Mesendoderm (in vitro differentiated cells): ENCODE measurements around the gene PIK3R4.

Source experiments
- DNase-seq: peaks from one replicate; pipeline ENCODE4 v3.0.0; 2013
- H2AK5ac ChIP-seq: 2 replicates; pipeline ENCODE4 v1.6.1; 2013; ENCODE audit warnings: low read length, inconsistent platforms
- H2BK120ac ChIP-seq: 2 replicates; pipeline ENCODE4 v1.6.1; 2013; ENCODE audit warnings: low read depth, mild to moderate bottlenecking, low read length, moderate library complexity, mixed read lengths
- H2BK15ac ChIP-seq: replicated peaks from 2 replicates; pipeline ENCODE4 v1.6.1; 2013; ENCODE audit warnings: low read depth, mild to moderate bottlenecking, moderate library complexity
- H2BK5ac ChIP-seq: 2 replicates; pipeline ENCODE4 v1.6.1; 2013; ENCODE audit warnings: low read length, inconsistent platforms
- H3K18ac ChIP-seq: 2 replicates; pipeline ENCODE4 v1.6.1; 2013; ENCODE audit warnings: mild to moderate bottlenecking, low read length, mixed read lengths
- H3K23ac ChIP-seq: one replicate; pipeline ENCODE4 v1.6.1; 2013; ENCODE audit warnings: low read length
- H3K27ac ChIP-seq: 2 replicates; pipeline ENCODE4 v1.5.1; 2013; ENCODE audit warnings: low read depth, mild to moderate bottlenecking, inconsistent platforms, low read length, moderate library complexity
- H3K27me3 ChIP-seq: 2 replicates; pipeline ENCODE4 v1.6.1; 2013; ENCODE audit warnings: low read length, control low read depth, mild to moderate bottlenecking, inconsistent platforms; ENCODE audit not compliant: insufficient read depth, poor library complexity
- H3K36me3 ChIP-seq: 2 replicates; pipeline ENCODE4 v1.6.1; 2013; ENCODE audit warnings: low read length, inconsistent platforms; ENCODE audit not compliant: control insufficient read depth, insufficient read depth
- H3K4ac ChIP-seq: one replicate; pipeline ENCODE4 v1.6.1; 2013; ENCODE audit warnings: low read depth, mild to moderate bottlenecking, low read length, moderate library complexity
- H3K4me1 ChIP-seq: 2 replicates; pipeline ENCODE4 v1.6.1; 2013; ENCODE audit warnings: low read depth, low read length, inconsistent platforms; ENCODE audit not compliant: control insufficient read depth
- H3K4me2 ChIP-seq: 2 replicates; pipeline ENCODE4 v1.6.1; 2013; ENCODE audit warnings: low read length
- H3K4me3 ChIP-seq: 2 replicates; pipeline ENCODE4 v1.5.1; 2013; ENCODE audit warnings: mild to moderate bottlenecking, low read length
- H3K56ac ChIP-seq: one replicate; pipeline ENCODE4 v1.6.1; 2013; ENCODE audit warnings: low read length
- H3K79me1 ChIP-seq: 2 replicates; pipeline ENCODE4 v1.6.1; 2013; ENCODE audit warnings: low read length, inconsistent platforms
- H3K79me2 ChIP-seq: 2 replicates; pipeline ENCODE4 v1.6.1; 2013; ENCODE audit warnings: mild to moderate bottlenecking, low read length; ENCODE audit not compliant: control insufficient read depth, insufficient read depth
- H3K9ac ChIP-seq: 2 replicates; pipeline ENCODE4 v1.6.1; 2013; ENCODE audit warnings: low read length, inconsistent platforms
- H4K5ac ChIP-seq: one replicate; pipeline ENCODE4 v1.6.1; 2013; ENCODE audit warnings: low read length
- H4K8ac ChIP-seq: one replicate; pipeline ENCODE4 v1.6.1; 2013; ENCODE audit warnings: low read depth, mild to moderate bottlenecking, control low read depth, low read length, moderate library complexity
- whole genome bisulfite sequencing: extraction: QIAGEN DNeasy Blood & Tissue Kit; methylation state at CpG from one replicate; pipeline ENCODE4 v1.1.7; 2013; ENCODE audit warnings: low lambda C conversion rate, missing lambda C conversion rate; ENCODE audit not compliant: insufficient coverage; ENCODE audit errors: extremely low coverage; 5-methylcytosine and 5-hydroxymethylcytosine counted together

Gene PIK3R4

DNA sequence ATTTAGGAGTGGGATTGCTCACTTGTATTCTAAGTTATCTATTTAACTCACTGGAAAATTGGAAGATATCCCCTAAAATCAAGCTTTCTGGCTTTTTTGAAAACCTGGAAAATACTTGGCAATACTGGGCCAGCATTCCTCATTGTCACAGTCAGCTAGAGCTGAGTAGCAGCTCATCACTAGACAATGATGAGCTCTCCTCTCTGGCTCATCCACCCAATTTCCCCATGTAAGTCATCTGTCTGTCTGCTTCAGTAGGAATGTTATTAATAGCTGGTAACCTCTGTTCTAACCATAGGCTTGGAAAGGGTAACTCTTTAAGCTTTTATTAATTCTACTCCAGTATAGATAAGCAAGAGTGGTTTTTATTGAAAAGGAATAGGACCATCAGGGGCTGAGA is 39.7 kb upstream of the PIK3R4 start:
- H3K4ac ChIP-seq = no peak overlapping the region
- H2BK5ac ChIP-seq = no peak overlapping the region
- H3K23ac ChIP-seq = no peak overlapping the region
- H3K27ac ChIP-seq = no peak overlapping the region
- no peaks in the 10 kb centered on the region for H3K27me3 ChIP-seq
- no peak overlapping the region for H2BK120ac ChIP-seq
- no peak overlapping the region for H3K4me2 ChIP-seq
- peaks cover 8% of the 10 kb centered on the region for H3K4me1 ChIP-seq
- no peak overlapping the region for H4K5ac ChIP-seq
- H2BK15ac ChIP-seq = no peak overlapping the region
- H3K36me3 ChIP-seq = no peaks in the 10 kb centered on the region
- H3K79me1 ChIP-seq = no peaks in the 10 kb centered on the region
- DNase-seq = no peak
- no peak overlapping the region for H3K18ac ChIP-seq
- H3K56ac ChIP-seq = no peak overlapping the region
- H3K79me2 ChIP-seq = no peaks in the 10 kb centered on the region
- no peak overlapping the region for H3K4me3 ChIP-seq
- H2AK5ac ChIP-seq = no peak overlapping the region
- no peak overlapping the region for H4K8ac ChIP-seq
- no peak overlapping the region for H3K9ac ChIP-seq

DNA sequence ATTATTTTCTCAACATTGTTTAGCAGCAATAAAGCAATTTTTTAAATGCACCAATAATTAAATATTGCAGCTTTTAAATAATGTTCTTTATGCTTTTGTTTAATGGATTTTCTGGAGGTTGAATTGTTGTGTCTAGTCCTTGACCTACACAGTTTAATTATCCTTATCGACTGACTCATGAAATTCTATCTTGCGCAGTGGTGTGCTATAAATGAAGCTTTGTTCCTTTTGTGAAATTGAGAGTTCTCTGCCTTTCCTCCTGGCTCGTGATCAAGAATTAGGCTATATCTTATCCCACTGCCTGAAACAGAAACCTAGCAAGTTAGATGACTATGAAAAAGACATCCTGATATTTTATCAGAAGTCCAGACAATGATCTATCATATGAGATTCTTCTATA is 37.0 kb upstream of the PIK3R4 start:
- Histone ChIP-seq H3K4me2 (no peak overlapping the region), H3K9ac (no peak overlapping the region), H2BK120ac (no peak overlapping the region), H3K18ac (no peak overlapping the region), H4K5ac (no peak overlapping the region), H3K4ac (no peak overlapping the region), H4K8ac (no peak overlapping the region), H3K4me3 (no peak overlapping the region), H2BK15ac (no peak overlapping the region), H3K23ac (no peak overlapping the region), H3K79me2 (no peaks in the 10 kb centered on the region), H3K79me1 (no peaks in the 10 kb centered on the region), H3K27me3 (no peaks in the 10 kb centered on the region), H3K4me1 (peaks cover 2% of the 10 kb centered on the region), H2AK5ac (no peak overlapping the region), H3K56ac (no peak overlapping the region), H3K27ac (no peak overlapping the region), H2BK5ac (no peak overlapping the region), H3K36me3 (no peaks in the 10 kb centered on the region)
- no CpG with 5 or more reads among the region's 3 CpGs for WGBS
- no peak for DNase-seq

DNA sequence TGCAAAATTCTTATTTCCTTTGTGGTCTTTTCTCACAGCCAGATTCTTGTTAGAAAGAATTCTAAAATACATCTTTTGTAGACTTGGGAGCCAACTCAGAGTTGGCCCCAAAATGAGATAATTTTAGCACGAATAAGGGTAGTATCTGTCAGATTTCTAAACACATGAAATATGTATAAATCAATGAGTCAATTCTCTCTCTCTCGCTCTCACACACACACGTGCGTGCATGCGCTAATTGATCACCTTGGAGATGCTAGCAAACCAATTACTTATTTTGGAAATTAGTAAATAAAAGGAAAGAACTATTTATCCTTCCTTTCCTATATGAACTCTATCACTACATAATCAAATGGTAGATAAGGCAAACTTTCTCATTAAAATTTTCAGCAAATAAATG is 32.9 kb upstream of the PIK3R4 start:
- no peak overlapping the region for H2AK5ac ChIP-seq
- no peaks in the 10 kb centered on the region for H3K79me1 ChIP-seq
- no peak overlapping the region for H3K4me3 ChIP-seq
- no peak for DNase-seq
- H3K27me3 ChIP-seq = no peaks in the 10 kb centered on the region
- no peak overlapping the region for H3K4me2 ChIP-seq
- no peak overlapping the region for H3K56ac ChIP-seq
- no peak overlapping the region for H3K4ac ChIP-seq
- no peaks in the 10 kb centered on the region for H3K36me3 ChIP-seq
- no peaks in the 10 kb centered on the region for H3K4me1 ChIP-seq
- WGBS = no CpG with 5 or more reads among the region's 5 CpGs
- H3K18ac ChIP-seq = no peak overlapping the region
- no peak overlapping the region for H2BK120ac ChIP-seq
- no peak overlapping the region for H3K23ac ChIP-seq
- H4K8ac ChIP-seq = no peak overlapping the region
- no peak overlapping the region for H2BK5ac ChIP-seq
- no peak overlapping the region for H2BK15ac ChIP-seq
- H3K27ac ChIP-seq = no peak overlapping the region
- H3K79me2 ChIP-seq = no peaks in the 10 kb centered on the region
- H4K5ac ChIP-seq = no peak overlapping the region
- H3K9ac ChIP-seq = no peak overlapping the region

DNA sequence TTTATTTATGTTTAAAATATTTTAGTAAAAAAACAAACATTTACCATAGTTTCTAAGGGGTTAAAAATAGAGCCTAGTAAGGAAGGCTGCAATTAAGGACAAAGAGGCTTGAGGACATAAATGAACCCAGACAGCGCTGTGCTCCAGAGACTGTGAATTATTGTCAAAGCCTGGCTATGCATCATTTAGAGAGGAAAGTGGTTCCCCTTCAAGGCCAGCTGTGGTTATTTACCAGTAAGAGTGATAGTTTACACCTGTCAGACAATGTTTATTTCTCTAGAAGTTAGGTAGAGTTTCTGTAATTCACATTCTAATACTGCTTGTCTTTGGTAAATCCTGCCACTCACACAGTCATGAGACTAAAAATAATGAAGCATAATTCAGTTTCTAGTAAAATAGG is 32.4 kb upstream of the PIK3R4 start:
- DNase-seq = no peak
- Histone ChIP-seq H2BK5ac (no peak overlapping the region), H4K8ac (no peak overlapping the region), H3K9ac (no peak overlapping the region), H3K36me3 (no peaks in the 10 kb centered on the region), H3K18ac (no peak overlapping the region), H3K4me1 (no peaks in the 10 kb centered on the region), H3K79me1 (no peaks in the 10 kb centered on the region), H3K27me3 (no peaks in the 10 kb centered on the region), H3K27ac (no peak overlapping the region), H3K4me3 (no peak overlapping the region), H3K79me2 (no peaks in the 10 kb centered on the region), H3K56ac (no peak overlapping the region), H3K23ac (no peak overlapping the region), H2BK120ac (no peak overlapping the region), H2BK15ac (no peak overlapping the region), H2AK5ac (no peak overlapping the region), H3K4ac (no peak overlapping the region), H3K4me2 (no peak overlapping the region), H4K5ac (no peak overlapping the region)
- WGBS = no CpG with 5 or more reads among the region's 1 CpG

DNA sequence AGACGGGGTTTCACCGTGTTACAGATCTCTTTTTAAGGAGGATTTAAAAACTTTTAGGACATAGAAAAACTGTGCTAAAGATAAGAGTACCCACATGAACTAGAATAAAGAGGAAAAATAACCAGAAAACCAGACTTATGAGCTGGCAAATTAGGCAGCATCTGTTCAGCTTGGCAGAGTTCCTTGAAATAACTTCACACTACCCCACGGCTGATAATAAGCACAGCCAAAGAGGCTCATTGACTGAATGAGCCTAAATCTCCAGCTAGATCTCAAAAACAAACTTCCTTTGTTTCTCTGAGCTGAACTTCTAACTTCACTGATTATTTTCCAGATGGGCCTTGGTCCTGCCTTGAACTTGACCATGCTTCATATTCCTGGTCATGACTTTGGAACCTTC is 26.7 kb upstream of the PIK3R4 start:
- Histone ChIP-seq H3K23ac (no peak overlapping the region), H3K56ac (no peak overlapping the region), H2BK15ac (no peak overlapping the region), H4K8ac (no peak overlapping the region), H3K4ac (no peak overlapping the region), H2AK5ac (no peak overlapping the region), H3K27ac (no peak overlapping the region), H3K4me3 (no peak overlapping the region), H2BK5ac (no peak overlapping the region), H3K4me2 (no peak overlapping the region), H3K79me2 (no peaks in the 10 kb centered on the region), H3K18ac (no peak overlapping the region), H3K9ac (no peak overlapping the region), H3K27me3 (no peaks in the 10 kb centered on the region), H2BK120ac (no peak overlapping the region), H4K5ac (no peak overlapping the region), H3K79me1 (no peaks in the 10 kb centered on the region), H3K4me1 (no peaks in the 10 kb centered on the region), H3K36me3 (no peaks in the 10 kb centered on the region)
- no CpG with 5 or more reads among the region's 3 CpGs for WGBS
- no peak for DNase-seq

DNA sequence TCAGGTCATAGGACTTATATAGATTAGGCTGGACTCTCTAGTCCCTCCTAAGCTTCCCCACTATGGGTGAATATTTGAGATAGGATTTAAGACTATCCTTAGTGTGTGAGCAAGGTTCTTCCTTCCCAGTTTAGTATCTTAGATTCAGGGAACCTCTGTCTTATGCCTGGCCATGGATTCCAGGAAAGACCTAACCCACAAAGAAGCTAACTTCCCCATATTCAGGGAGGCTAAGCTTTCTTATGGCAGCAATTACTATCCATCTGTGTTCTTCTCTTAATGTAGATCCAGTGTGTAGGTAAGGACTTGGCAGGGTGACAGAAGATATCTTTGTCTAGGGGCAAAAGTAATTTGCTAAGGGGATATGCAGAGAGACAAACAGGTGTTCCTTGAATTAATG is 25.5 kb upstream of the PIK3R4 start:
- Histone ChIP-seq H2BK5ac (no peak overlapping the region), H2BK15ac (no peak overlapping the region), H3K79me2 (no peaks in the 10 kb centered on the region), H3K4me1 (no peaks in the 10 kb centered on the region), H2BK120ac (no peak overlapping the region), H2AK5ac (no peak overlapping the region), H3K4ac (no peak overlapping the region), H3K79me1 (no peaks in the 10 kb centered on the region), H4K8ac (no peak overlapping the region), H3K56ac (no peak overlapping the region), H3K23ac (no peak overlapping the region), H3K27ac (no peak overlapping the region), H3K4me2 (no peak overlapping the region), H3K9ac (no peak overlapping the region), H4K5ac (no peak overlapping the region), H3K4me3 (no peak overlapping the region), H3K27me3 (no peaks in the 10 kb centered on the region), H3K36me3 (no peaks in the 10 kb centered on the region), H3K18ac (no peak overlapping the region)
- no peak for DNase-seq
